Spleen (tissue), 7 donors: ENCODE data around the gene MBOAT7.

ENCODE experiments used
- POLR2A ChIP-seq, 3 donors: fragments of 450-650 bp; IDR thresholded peaks; one replicate each; pipeline ENCODE4 v1.5.1; 2017; ENCODE audit warnings: antibody characterized with exemption in 3 of 3, mild to moderate bottlenecking in 1 of 3
- POLR2AphosphoS5 ChIP-seq, 3 donors: sonication (generic); formaldehyde crosslinking; IDR thresholded peaks; one replicate each; pipeline ENCODE4 v1.5.1; 2017; ENCODE audit warnings: antibody characterized with exemption in 3 of 3
- TF ChIP-seq, protein P1 (sequence below), 11 experiments: fragments of 200-600 bp in 7 of 11; fragments of 450-650 bp in 4 of 11; sonication (generic) in 4 of 11; IDR thresholded peaks in 8 of 11; conservative IDR thresholded peaks in 3 of 11; 1 replicate in 7 of 11; 2 replicates in 4 of 11; pipeline versions ENCODE4 v1.4.0 to v1.8.0; 2016 to 2021; ENCODE audit warnings: antibody characterized with exemption in 11 of 11, inconsistent platforms in 4 of 11, mild to moderate bottlenecking in 1 of 11
- donor health status: DM: no; HTN: no; CAD: no; lungs with moderate emphysema.
- donor health status: DM: no; HTN: no; CAD: no.
- donor health status: DM: no; HTN: no; CAD: no.

DNA sequence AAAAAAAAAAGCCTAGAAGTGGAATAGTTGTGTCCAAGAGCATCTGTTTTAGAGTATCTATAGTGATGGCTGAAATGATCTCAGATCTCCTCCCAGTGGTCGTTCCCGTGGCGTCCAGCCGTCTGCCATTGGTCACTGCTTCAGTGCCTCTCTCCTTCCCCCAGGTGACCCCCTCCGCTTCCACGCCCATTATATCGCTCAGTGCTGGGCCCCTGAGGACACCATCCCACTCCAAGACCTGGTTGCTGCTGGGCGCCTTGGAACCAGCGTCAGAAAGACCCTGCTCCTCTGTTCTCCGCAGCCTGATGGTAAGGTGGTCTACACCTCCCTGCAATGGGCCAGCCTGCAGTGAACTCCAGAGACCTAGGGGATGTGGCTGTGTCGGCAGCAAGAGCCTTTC is 3.6 kb upstream of the MBOAT7 start:
- TF ChIP-seq, protein P1, sequence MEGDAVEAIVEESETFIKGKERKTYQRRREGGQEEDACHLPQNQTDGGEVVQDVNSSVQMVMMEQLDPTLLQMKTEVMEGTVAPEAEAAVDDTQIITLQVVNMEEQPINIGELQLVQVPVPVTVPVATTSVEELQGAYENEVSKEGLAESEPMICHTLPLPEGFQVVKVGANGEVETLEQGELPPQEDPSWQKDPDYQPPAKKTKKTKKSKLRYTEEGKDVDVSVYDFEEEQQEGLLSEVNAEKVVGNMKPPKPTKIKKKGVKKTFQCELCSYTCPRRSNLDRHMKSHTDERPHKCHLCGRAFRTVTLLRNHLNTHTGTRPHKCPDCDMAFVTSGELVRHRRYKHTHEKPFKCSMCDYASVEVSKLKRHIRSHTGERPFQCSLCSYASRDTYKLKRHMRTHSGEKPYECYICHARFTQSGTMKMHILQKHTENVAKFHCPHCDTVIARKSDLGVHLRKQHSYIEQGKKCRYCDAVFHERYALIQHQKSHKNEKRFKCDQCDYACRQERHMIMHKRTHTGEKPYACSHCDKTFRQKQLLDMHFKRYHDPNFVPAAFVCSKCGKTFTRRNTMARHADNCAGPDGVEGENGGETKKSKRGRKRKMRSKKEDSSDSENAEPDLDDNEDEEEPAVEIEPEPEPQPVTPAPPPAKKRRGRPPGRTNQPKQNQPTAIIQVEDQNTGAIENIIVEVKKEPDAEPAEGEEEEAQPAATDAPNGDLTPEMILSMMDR (IDR thresholded peaks at IDR 0.05 in 8 of 11, conservative IDR thresholded peaks at IDR 0.05 in 3 of 11): no peak
- no peak for TF ChIP-seq POLR2A (IDR thresholded peaks at IDR 0.05)
- no peak for TF ChIP-seq POLR2AphosphoS5 (IDR thresholded peaks at IDR 0.05)
